Heart right ventricle (tissue), 16 donors: Measurements from ENCODE around the gene EBF3. TPM values are rescaled to one million over a fixed set of nuclear protein-coding genes. Genes with fewer than 3 reads are reported as not detected.

Experiments
- ATAC-seq, 8 donors: fragments of 200-7000 bp; cut with Tn5 transposase; one replicate each; pipeline ENCODE4 v1.9.1; 2020; ENCODE audit warnings: mild to moderate bottlenecking in 8 of 8, moderate library complexity in 8 of 8, moderate number of reproducible peaks in 1 of 8
- DNase-seq, 2 donors: peaks; one replicate each; pipeline ENCODE4 v3.0.0-alpha.2; 2020
- H3K27ac ChIP-seq, 10 donors: fragments of 200-600 bp; sonication (generic) in 2 of 10; one replicate each; pipeline versions ENCODE4 v1.5.0 to v1.8.0; 2020 to 2022; ENCODE audit warnings: mild to moderate bottlenecking in 3 of 10
- H3K27me3 ChIP-seq, 7 donors: fragments of 200-600 bp; one replicate each; pipeline ENCODE4 v1.8.0; 2021 to 2022; ENCODE audit warnings: mild to moderate bottlenecking in 2 of 7
- H3K36me3 ChIP-seq, 9 donors: fragments of 200-600 bp; sonication (generic) in 1 of 9; one replicate each; pipeline versions ENCODE4 v1.5.0 to v1.8.0; 2020 to 2022; ENCODE audit warnings: mild to moderate bottlenecking in 2 of 9
- H3K4me1 ChIP-seq, 9 donors: fragments of 200-600 bp; sonication (generic) in 1 of 9; one replicate each; pipeline versions ENCODE4 v1.5.0 to v1.8.0; 2020 to 2022; ENCODE audit warnings: mild to moderate bottlenecking in 4 of 9
- H3K4me3 ChIP-seq, 10 donors: fragments of 200-600 bp; sonication (generic) in 2 of 10; one replicate each; pipeline versions ENCODE4 v1.5.0 to v1.8.0; 2020 to 2022; ENCODE audit warnings: mild to moderate bottlenecking in 7 of 10, moderate library complexity in 2 of 10
- H3K9me3 ChIP-seq, 11 donors: fragments of 200-600 bp in 10 of 11; sonication (generic) in 2 of 11; one replicate each; pipeline versions ENCODE4 v1.5.0 to v1.8.0; 2013 to 2022; ENCODE audit warnings: mild to moderate bottlenecking in 2 of 11, control low read depth in 1 of 11, moderate library complexity in 1 of 11
- WGBS, 2 donors: extraction: QIAGEN DNeasy Blood & Tissue Kit; methylation state at CpG; one replicate each; pipeline ENCODE4 v1.1.7; 2013; ENCODE audit warnings: inconsistent platforms in 1 of 2; 5-methylcytosine and 5-hydroxymethylcytosine counted together
- intact Hi-C, 10 donors: fragments of 100-400 bp; cut with DNase I; formaldehyde crosslinking; loops; one replicate each; pipeline versions ENCODE4 v1.11.1 to v1.14.2; 2022
- polyA plus RNA-seq, 2 donors: library from polyadenylated mRNA; stranded (reverse); fragments of 200-250 nt; gene quantifications; one replicate each; pipeline ENCODE4 v1.2.3, GENCODE V29; 2013
- total RNA-seq, 10 donors: library from RNA; stranded (reverse); fragmentation: NEBNext Ultra II Directional in 3 of 10; extraction: Animal tissue kit (Norgen Biotek cat#: 25700) in 3 of 10; gene quantifications; one replicate each; pipeline versions ENCODE4 v1.2.1 to v1.2.4, GENCODE V29; 2021 to 2023
- TF ChIP-seq, protein P1 (sequence below), 9 donors: fragments of 200-600 bp; sonication (generic) in 2 of 9; IDR thresholded peaks; one replicate each; pipeline versions ENCODE4 v1.5.0 to v1.8.0; 2021 to 2022; ENCODE audit warnings: antibody characterized with exemption in 9 of 9, mild to moderate bottlenecking in 5 of 9, moderate library complexity in 1 of 9
- donor health status: Arrhythmogenic right ventricular cardiomyopathy.
- donor health status: ischemic (EF 13 %, LVEDD 7.1; RV severe dilation, severe dysfunction).
- donor health status: healthy with polysubstance abuse.
- donor health status: DM: no; HTN: yes; CAD: no.
- donor health status: DM: no; HTN: no; CAD: no.
- donor health status: ischemic (EF 25% LVEDD 6.9; RV normal size, moderate dysfunction).
- donor health status: ischemic (EF 25% LVEDD 5.7; RV mildly dilated, moderate dysfunction).
- donor health status: healthy.
- donor health status: DM: yes; HTN: yes; CAD: no.
- donor health status: Ischemic cardiomyopathy.
- donor health status: ischemic (EF 35%, LVEDD 5.7; RV mildly dilated, moderate dysfunction).
- donor health status: nonischemic (EF 11% LVEDD 7.7; RV severe dilation, severe dysfunction).
- donor health status: DM: yes; HTN: yes; CAD: no.
- donor health status: PGD.
- donor health status: ischemic (EF 29% LVEDD 5.4; RV normal size, mild dysfunction).
- donor health status: nonischemic (EF 23%, LVEDD 6.1; RV moderate dilation, normal function).

The EBF3 gene
- total and polyA plus RNA-seq, 12 donors: 3.9 to 12.2 (median 5.6) TPM

DNA sequence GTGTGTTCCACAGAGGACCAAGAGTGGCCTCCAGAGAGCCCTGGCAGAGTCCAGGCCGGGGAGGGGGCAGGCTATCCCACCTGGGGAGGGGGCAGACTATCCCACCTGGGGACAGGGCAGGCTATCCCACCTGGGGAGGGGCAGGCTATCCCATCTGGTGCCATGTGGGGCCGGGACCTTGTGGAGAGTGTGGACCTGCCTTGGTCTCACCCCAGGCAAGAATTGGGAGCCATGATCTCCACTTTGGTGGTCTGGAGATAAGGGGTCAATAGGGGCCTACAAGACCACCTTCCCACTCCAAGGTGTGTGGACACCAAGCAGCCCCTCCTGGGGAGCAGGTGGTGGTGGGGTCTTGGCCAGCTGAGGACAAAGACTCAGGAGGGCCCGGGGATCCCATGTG is 138.2 kb downstream of the EBF3 start:
- Histone ChIP-seq H3K27ac (no peak overlapping the region), H3K4me1 (no peaks in the 10 kb centered on the region), H3K36me3 (no peaks in the 10 kb centered on the region), H3K9me3 (peaks cover 0 to 7% (median 0%) of the 10 kb centered on the region in 11 donors), H3K27me3 (no peaks in the 10 kb centered on the region), H3K4me3 (no peak overlapping the region)
- intact Hi-C loops: no loop called here
- TF ChIP-seq, protein P1, sequence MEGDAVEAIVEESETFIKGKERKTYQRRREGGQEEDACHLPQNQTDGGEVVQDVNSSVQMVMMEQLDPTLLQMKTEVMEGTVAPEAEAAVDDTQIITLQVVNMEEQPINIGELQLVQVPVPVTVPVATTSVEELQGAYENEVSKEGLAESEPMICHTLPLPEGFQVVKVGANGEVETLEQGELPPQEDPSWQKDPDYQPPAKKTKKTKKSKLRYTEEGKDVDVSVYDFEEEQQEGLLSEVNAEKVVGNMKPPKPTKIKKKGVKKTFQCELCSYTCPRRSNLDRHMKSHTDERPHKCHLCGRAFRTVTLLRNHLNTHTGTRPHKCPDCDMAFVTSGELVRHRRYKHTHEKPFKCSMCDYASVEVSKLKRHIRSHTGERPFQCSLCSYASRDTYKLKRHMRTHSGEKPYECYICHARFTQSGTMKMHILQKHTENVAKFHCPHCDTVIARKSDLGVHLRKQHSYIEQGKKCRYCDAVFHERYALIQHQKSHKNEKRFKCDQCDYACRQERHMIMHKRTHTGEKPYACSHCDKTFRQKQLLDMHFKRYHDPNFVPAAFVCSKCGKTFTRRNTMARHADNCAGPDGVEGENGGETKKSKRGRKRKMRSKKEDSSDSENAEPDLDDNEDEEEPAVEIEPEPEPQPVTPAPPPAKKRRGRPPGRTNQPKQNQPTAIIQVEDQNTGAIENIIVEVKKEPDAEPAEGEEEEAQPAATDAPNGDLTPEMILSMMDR (IDR thresholded peaks at IDR 0.05): no peak
- DNase-seq: no peak
- 95 to 100% methylated on average over 3 of the region's 3 CpGs for WGBS, 2 donors
- no peak for ATAC-seq

DNA sequence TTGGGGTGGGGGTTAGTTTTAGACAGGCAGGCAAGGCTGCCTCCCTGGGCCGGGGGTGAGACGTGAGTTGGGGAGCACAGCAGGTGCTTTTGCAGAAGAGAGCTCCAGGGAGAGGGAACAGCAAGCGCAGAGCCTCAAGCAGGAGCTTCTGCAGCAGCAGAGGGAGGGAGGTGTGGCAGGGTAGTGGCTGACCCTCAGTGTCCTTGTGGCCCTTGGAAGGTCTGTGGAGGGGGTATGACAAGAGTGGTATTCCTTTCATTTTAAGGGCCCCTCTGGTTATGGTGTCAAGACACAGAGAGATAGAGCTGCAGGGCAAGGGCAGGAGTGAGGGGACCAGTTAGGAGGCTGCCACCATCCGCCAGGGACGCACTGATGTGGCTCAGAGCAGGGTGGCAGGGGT is 138.9 kb downstream of the EBF3 start:
- intact Hi-C loops: no loop called here
- Histone ChIP-seq H3K36me3 (no peaks in the 10 kb centered on the region), H3K27me3 (no peaks in the 10 kb centered on the region), H3K4me1 (no peaks in the 10 kb centered on the region), H3K27ac (no peak overlapping the region), H3K9me3 (peaks cover 0 to 7% (median 0%) of the 10 kb centered on the region in 11 donors), H3K4me3 (no peak overlapping the region)
- ATAC-seq (no peak), DNase-seq (no peak)
- TF ChIP-seq, protein P1 (IDR thresholded peaks at IDR 0.05): no peak
- 92 to 96% methylated on average over 5 of the region's 5 CpGs for WGBS, 2 donors

DNA sequence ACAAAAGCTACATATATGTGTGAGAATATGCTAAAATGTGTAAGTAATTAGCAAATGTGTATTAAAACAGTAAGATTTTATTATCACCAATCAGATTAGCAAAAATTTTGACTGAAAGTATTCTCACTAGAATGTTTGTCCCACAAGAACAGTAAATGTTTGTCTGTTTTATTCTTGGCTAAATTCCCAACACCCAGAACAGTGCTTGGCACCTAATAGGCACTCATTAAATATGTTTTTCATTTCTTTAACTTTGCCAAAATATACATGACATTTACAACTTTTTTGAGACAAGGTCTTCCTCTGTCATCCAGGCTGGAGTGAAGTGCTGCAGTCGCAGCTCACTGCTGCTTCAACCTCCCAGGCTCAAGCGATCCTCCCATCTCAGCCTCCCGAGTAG is 143.6 kb downstream of the EBF3 start:
- Histone ChIP-seq H3K36me3 (no peaks in the 10 kb centered on the region), H3K27ac (no peak overlapping the region), H3K9me3 (peaks cover 0 to 22% (median 0%) of the 10 kb centered on the region in 11 donors), H3K4me1 (no peaks in the 10 kb centered on the region), H3K4me3 (no peak overlapping the region), H3K27me3 (peaks cover 0 to 9% (median 0%) of the 10 kb centered on the region in 7 donors)
- ATAC-seq (no peak), DNase-seq (no peak)
- intact Hi-C loops: no loop called here
- WGBS, 2 donors: 90 to 91% methylated on average over 3 of the region's 3 CpGs
- TF ChIP-seq, protein P1 (IDR thresholded peaks at IDR 0.05): no peak

DNA sequence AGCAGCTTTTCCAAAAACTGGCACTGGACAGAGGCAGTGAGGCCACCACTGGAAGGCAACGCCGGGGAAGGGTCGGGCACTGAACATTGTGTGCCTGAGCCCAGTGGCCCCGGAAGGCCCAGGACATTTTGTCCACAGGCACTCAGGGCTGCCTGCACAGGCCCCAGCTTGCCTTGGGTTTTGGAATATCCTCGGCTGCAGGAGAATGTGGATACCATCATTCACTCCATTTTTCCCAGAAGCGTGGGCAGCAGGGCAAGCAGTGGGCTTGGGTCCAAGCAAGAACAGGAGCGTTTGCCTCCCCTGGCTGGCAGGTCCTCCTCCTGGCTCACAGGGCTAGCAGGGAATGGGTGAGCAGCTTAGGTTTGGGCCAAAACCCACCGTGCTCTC is 147.4 kb downstream of the EBF3 start:
- WGBS, 2 donors: 94 to 96% methylated on average over 8 of the region's 8 CpGs
- Histone ChIP-seq H3K27me3 (peaks cover 0 to 12% (median 0%) of the 10 kb centered on the region in 7 donors), H3K36me3 (no peaks in the 10 kb centered on the region), H3K9me3 (peaks cover 0 to 15% (median 0%) of the 10 kb centered on the region in 11 donors), H3K4me1 (no peaks in the 10 kb centered on the region), H3K4me3 (no peak overlapping the region), H3K27ac (no peak overlapping the region)
- TF ChIP-seq, protein P1 (IDR thresholded peaks at IDR 0.05): no peak
- intact Hi-C loops: no loop called here
- ATAC-seq (no peak), DNase-seq (no peak)
